Neural progenitor cell (in vitro differentiated cells): ENCODE results near the gene TASP1. TPM values are rescaled to one million over a fixed set of nuclear protein-coding genes. Genes with fewer than 3 reads are reported as not detected.

Experiments
- DNase-seq: peaks from one replicate; pipeline ENCODE4 v3.0.0-alpha.2; 2016; ENCODE audit warnings: low spot score
- H2AFZ ChIP-seq: fragments of 200-600 bp; sonication (generic); replicated peaks from 2 replicates; pipeline ENCODE4 v1.6.1; 2016; ENCODE audit warnings: antibody characterized with exemption
- H3F3A ChIP-seq: fragments of 200-600 bp; sonication (generic); 2 replicates; pipeline ENCODE4 v1.6.1; 2016; ENCODE audit warnings: antibody characterized with exemption, low read depth
- H3K27ac ChIP-seq: fragments of 200-600 bp; sonication (generic); 2 replicates; pipeline ENCODE4 v1.5.1; 2016; ENCODE audit warnings: mild to moderate bottlenecking
- H3K27me3 ChIP-seq: fragments of 200-600 bp; sonication (generic); 2 replicates; pipeline ENCODE4 v1.6.1; 2016; ENCODE audit warnings: mild to moderate bottlenecking, moderate library complexity
- H3K36me3 ChIP-seq: fragments of 200-600 bp; sonication (generic); 2 replicates; pipeline ENCODE4 v1.5.1; 2016
- H3K4me1 ChIP-seq: fragments of 200-600 bp; sonication (generic); 2 replicates; pipeline ENCODE4 v1.6.1; 2016; ENCODE audit warnings: mixed run types
- H3K4me2 ChIP-seq: fragments of 200-600 bp; sonication (generic); 2 replicates; pipeline ENCODE4 v1.6.1; 2016
- H3K4me3 ChIP-seq: fragments of 200-600 bp; sonication (generic); 2 replicates; pipeline ENCODE4 v1.5.1; 2016
- H3K79me2 ChIP-seq: fragments of 200-600 bp; sonication (generic); 2 replicates; pipeline ENCODE4 v1.6.1; 2016; ENCODE audit warnings: low read depth
- H3K9ac ChIP-seq: fragments of 200-600 bp; sonication (generic); 2 replicates; pipeline ENCODE4 v1.6.1; 2016
- H3K9me3 ChIP-seq: fragments of 200-600 bp; sonication (generic); 2 replicates; pipeline ENCODE4 v1.5.1; 2016; ENCODE audit warnings: low read depth
- H4K20me1 ChIP-seq: fragments of 200-600 bp; sonication (generic); 2 replicates; pipeline ENCODE4 v1.6.1; 2016; ENCODE audit warnings: low read depth
- H3K27ac Mint-ChIP-seq: 3 replicates; pipeline ENCODE4 v1.8.0; 2021; ENCODE audit warnings: mixed read lengths
- H3K27me3 Mint-ChIP-seq: 2 replicates; pipeline ENCODE4 v1.8.0; 2022; ENCODE audit warnings: low read depth, mild to moderate bottlenecking, inconsistent platforms, moderate library complexity, mixed read lengths; ENCODE audit not compliant: insufficient read depth
- H3K36me3 Mint-ChIP-seq: 3 replicates; pipeline ENCODE4 v1.8.0; 2021; ENCODE audit warnings: mixed read lengths
- H3K4me1 Mint-ChIP-seq: 3 replicates; pipeline ENCODE4 v1.8.0; 2021; ENCODE audit warnings: mixed read lengths
- H3K4me3 Mint-ChIP-seq: 3 replicates; pipeline ENCODE4 v1.8.0; 2021; ENCODE audit warnings: mild to moderate bottlenecking, moderate library complexity, mixed read lengths
- H3K9me3 Mint-ChIP-seq: 3 replicates; pipeline ENCODE4 v1.8.0; 2020; ENCODE audit warnings: mixed read lengths
- EZH2 ChIP-seq: fragments of 200-600 bp; sonication (generic); IDR thresholded peaks from 2 replicates; pipeline ENCODE4 v1.6.1; 2017; ENCODE audit warnings: antibody characterized with exemption, mild to moderate bottlenecking, moderate library complexity
- EZH2phosphoT487 ChIP-seq: fragments of 200-600 bp; sonication (generic); IDR thresholded peaks from 2 replicates; pipeline ENCODE4 v1.6.1; 2017; ENCODE audit warnings: antibody characterized with exemption
- total RNA-seq: library from RNA; depleted of rRNA; stranded (reverse); fragments of >200 nt; gene quantifications from 2 replicates; pipeline ENCODE4 v1.2.3, GENCODE V29; 2015; ENCODE audit warnings: low replicate concordance
- TF ChIP-seq, protein P1 (sequence below): fragments of 200-600 bp; sonication (generic); IDR thresholded peaks from 2 replicates; pipeline ENCODE4 v1.5.1; 2017; ENCODE audit warnings: antibody characterized with exemption, mild to moderate bottlenecking

TASP1 gene
- total RNA-seq, 1 donor from 2014 or later: 9.6 TPM

- H3K36me3 ChIP-seq: no peaks in the 10 kb centered on the region
- no peak for DNase-seq
- H3K79me2 ChIP-seq: no peaks in the 10 kb centered on the region
- Mint-ChIP-seq H3K4me1 (no peaks in the 10 kb centered on the region), H3K9me3 (peaks cover 35% of the 10 kb centered on the region), H3K36me3 (peaks cover 22% of the 10 kb centered on the region), H3K27ac (no peak overlapping the region), H3K4me3 (no peak overlapping the region), H3K27me3 (no peaks in the 10 kb centered on the region)
- TF ChIP-seq, protein P1, sequence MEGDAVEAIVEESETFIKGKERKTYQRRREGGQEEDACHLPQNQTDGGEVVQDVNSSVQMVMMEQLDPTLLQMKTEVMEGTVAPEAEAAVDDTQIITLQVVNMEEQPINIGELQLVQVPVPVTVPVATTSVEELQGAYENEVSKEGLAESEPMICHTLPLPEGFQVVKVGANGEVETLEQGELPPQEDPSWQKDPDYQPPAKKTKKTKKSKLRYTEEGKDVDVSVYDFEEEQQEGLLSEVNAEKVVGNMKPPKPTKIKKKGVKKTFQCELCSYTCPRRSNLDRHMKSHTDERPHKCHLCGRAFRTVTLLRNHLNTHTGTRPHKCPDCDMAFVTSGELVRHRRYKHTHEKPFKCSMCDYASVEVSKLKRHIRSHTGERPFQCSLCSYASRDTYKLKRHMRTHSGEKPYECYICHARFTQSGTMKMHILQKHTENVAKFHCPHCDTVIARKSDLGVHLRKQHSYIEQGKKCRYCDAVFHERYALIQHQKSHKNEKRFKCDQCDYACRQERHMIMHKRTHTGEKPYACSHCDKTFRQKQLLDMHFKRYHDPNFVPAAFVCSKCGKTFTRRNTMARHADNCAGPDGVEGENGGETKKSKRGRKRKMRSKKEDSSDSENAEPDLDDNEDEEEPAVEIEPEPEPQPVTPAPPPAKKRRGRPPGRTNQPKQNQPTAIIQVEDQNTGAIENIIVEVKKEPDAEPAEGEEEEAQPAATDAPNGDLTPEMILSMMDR: no peak
- TF ChIP-seq EZH2phosphoT487 (no peak), EZH2 (no peak)
- H3K27me3 ChIP-seq: no peaks in the 10 kb centered on the region
- H3K9me3 ChIP-seq: peaks cover 8% of the 10 kb centered on the region
- no peaks in the 10 kb centered on the region for H3F3A ChIP-seq
- no peak overlapping the region for H2AFZ ChIP-seq
- H3K4me2 ChIP-seq: no peak overlapping the region
- H3K9ac ChIP-seq: no peak overlapping the region
- no peaks in the 10 kb centered on the region for H4K20me1 ChIP-seq
- H3K4me1 ChIP-seq: no peaks in the 10 kb centered on the region
- no peak overlapping the region for H3K27ac ChIP-seq
- no peak overlapping the region for H3K4me3 ChIP-seq
These were observed 127.8 kb downstream of the TASP1 start for GRCh38 chr20:13510837-13511488.

DNA sequence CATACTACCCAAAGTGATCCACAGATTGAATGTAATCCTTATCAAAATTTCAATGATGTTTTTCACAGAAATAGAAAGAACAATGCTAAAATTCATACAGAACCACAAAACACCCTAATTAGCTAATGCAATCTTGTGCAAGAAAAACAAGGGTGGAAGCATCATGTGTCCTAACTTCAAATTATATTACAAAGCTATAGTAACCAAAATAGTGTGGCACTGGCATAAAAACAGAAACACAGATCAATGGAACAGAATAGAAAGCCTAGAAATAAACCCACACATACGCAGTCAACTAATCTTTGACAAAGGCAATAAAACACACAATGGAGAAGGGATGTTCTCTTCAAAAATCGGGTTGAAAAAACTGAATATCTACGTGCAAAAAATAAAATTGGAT is 131.1 kb downstream of the TASP1 start:
- no peaks in the 10 kb centered on the region for H3K79me2 ChIP-seq
- DNase-seq: no peak
- peaks cover 8% of the 10 kb centered on the region for H3K9me3 ChIP-seq
- no peak overlapping the region for H3K27ac ChIP-seq
- H3K9ac ChIP-seq: no peak overlapping the region
- Mint-ChIP-seq H3K4me3 (no peak overlapping the region), H3K9me3 (peaks cover 38% of the 10 kb centered on the region), H3K36me3 (peaks cover 26% of the 10 kb centered on the region), H3K27ac (no peak overlapping the region), H3K27me3 (no peaks in the 10 kb centered on the region), H3K4me1 (no peaks in the 10 kb centered on the region)
- H3K4me1 ChIP-seq: no peaks in the 10 kb centered on the region
- no peak overlapping the region for H2AFZ ChIP-seq
- H3K4me3 ChIP-seq: no peak overlapping the region
- no peaks in the 10 kb centered on the region for H3K27me3 ChIP-seq
- no peak overlapping the region for H3K4me2 ChIP-seq
- H3F3A ChIP-seq: no peaks in the 10 kb centered on the region
- H3K36me3 ChIP-seq: peaks cover 12% of the 10 kb centered on the region
- TF ChIP-seq, protein P1: no peak
- TF ChIP-seq EZH2phosphoT487: no peak
- no peak for TF ChIP-seq EZH2
- no peaks in the 10 kb centered on the region for H4K20me1 ChIP-seq

- Histone ChIP-seq H3K4me3 (no peak overlapping the region), H3K4me2 (no peak overlapping the region), H4K20me1 (no peaks in the 10 kb centered on the region), H3K36me3 (peaks cover 21% of the 10 kb centered on the region), H3K9me3 (peaks cover 4% of the 10 kb centered on the region), H3K27me3 (no peaks in the 10 kb centered on the region), H3K27ac (no peak overlapping the region), H3K9ac (no peak overlapping the region), H3K4me1 (no peaks in the 10 kb centered on the region), H3F3A (no peaks in the 10 kb centered on the region), H2AFZ (no peak overlapping the region), H3K79me2 (no peaks in the 10 kb centered on the region)
- no peak overlapping the region for H3K4me3 Mint-ChIP-seq
- H3K4me1 Mint-ChIP-seq: no peaks in the 10 kb centered on the region
- TF ChIP-seq EZH2 (no peak), EZH2phosphoT487 (no peak)
- TF ChIP-seq, protein P1: no peak
- no peak for DNase-seq
- peaks cover 28% of the 10 kb centered on the region for H3K36me3 Mint-ChIP-seq
- H3K9me3 Mint-ChIP-seq: peaks cover 48% of the 10 kb centered on the region
- H3K27me3 Mint-ChIP-seq: no peaks in the 10 kb centered on the region
- no peak overlapping the region for H3K27ac Mint-ChIP-seq
These were observed 137.2 kb downstream of the TASP1 start for GRCh38 chr20:13501500-13501899.
